ENCODE measurements around the gene FKBP8. TPM values are rescaled to one million over a fixed set of nuclear protein-coding genes. Genes with fewer than 3 reads are reported as not detected.

The FKBP8 gene
- total RNA-seq, 1 experiment from 2014 or later: 182 TPM

GRCh38 chr19:18501832-18502231 is 41.5 kb downstream of the FKBP8 start:
- H3K27ac ChIP-seq (ENCODE audit: low read length): no peak overlapping the region
- peaks cover 7% of the 10 kb centered on the region for H3K4me1 ChIP-seq (ENCODE audit: control insufficient read depth, insufficient read depth, low read length)
- ATAC-seq: no peak
- H3K27me3 ChIP-seq (ENCODE audit: control insufficient read depth, insufficient read depth, low read length): no peaks in the 10 kb centered on the region
- no peaks in the 10 kb centered on the region for H3K36me3 ChIP-seq (ENCODE audit: control insufficient read depth, insufficient read depth, low read length)
- no peaks in the 10 kb centered on the region for H3K9me3 ChIP-seq (ENCODE audit: control insufficient read depth, insufficient read depth, low read depth, low read length)
- no peak for TF ChIP-seq REST (IDR thresholded peaks at IDR 0.05; ENCODE audit: insufficient read depth in 1 of 2, low read depth in 2 of 2, low read length in 1 of 2)
- TF ChIP-seq CTCF (IDR thresholded peaks at IDR 0.05): no peak
- no peak for TF ChIP-seq SIN3A (IDR thresholded peaks at IDR 0.05; ENCODE audit: borderline replicate concordance, insufficient read depth, low read depth, low read length)
- no peak for TF ChIP-seq POLR2AphosphoS5 (IDR thresholded peaks at IDR 0.05; ENCODE audit: low read depth, low read length)
- TF ChIP-seq TCF7L2 (IDR thresholded peaks at IDR 0.05; ENCODE audit: low read depth, low read length): no peak
- ChIA-PET CTCF (no interaction called here), POLR2A (no interaction called here)
- in situ Hi-C loops (cut with HindIII; ENCODE audit: low pct_unique_long_range_greater_than_20kb, low sequenced_read_pairs): no loop called here
- intact Hi-C loops (cut with micrococcal nuclease; ENCODE audit: unreplicated experiment): no loop called here
- H3K4me3 ChIP-seq (ENCODE audit: low read depth in 2 of 2, low read length in 2 of 2): no peak overlapping the region
- no peak for DNase-seq (ENCODE audit: low read depth, low spot score)
- BruUV-seq (replicated peaks): no TSS peak

- no peak overlapping the region for H3K27ac ChIP-seq (ENCODE audit: low read length)
- H3K4me1 ChIP-seq (ENCODE audit: control insufficient read depth, insufficient read depth, low read length): peaks cover 4% of the 10 kb centered on the region; the same call in 1 of the 2 replicates
- in situ Hi-C loops (cut with HindIII; ENCODE audit: low pct_unique_long_range_greater_than_20kb, low sequenced_read_pairs) (no loop called here), intact Hi-C loops (cut with micrococcal nuclease; ENCODE audit: unreplicated experiment) (no loop called here)
- ATAC-seq (no peak), DNase-seq (ENCODE audit: low read depth, low spot score) (no peak)
- H3K36me3 ChIP-seq (ENCODE audit: control insufficient read depth, insufficient read depth, low read length): no peaks in the 10 kb centered on the region
- POLR2A ChIA-PET: no interaction called here
- TF ChIP-seq POLR2AphosphoS5 (IDR thresholded peaks at IDR 0.05; ENCODE audit: low read depth, low read length): no peak
- no peak for TF ChIP-seq TCF7L2 (IDR thresholded peaks at IDR 0.05; ENCODE audit: low read depth, low read length)
- TF ChIP-seq REST (IDR thresholded peaks at IDR 0.05; ENCODE audit: insufficient read depth in 1 of 2, low read depth in 2 of 2, low read length in 1 of 2): no peak
- no peak for TF ChIP-seq CTCF (IDR thresholded peaks at IDR 0.05)
- TF ChIP-seq SIN3A (IDR thresholded peaks at IDR 0.05; ENCODE audit: borderline replicate concordance, insufficient read depth, low read depth, low read length): no peak
- no peak overlapping the region for H3K4me3 ChIP-seq (ENCODE audit: low read depth in 2 of 2, low read length in 2 of 2)
- no TSS peak for BruUV-seq (replicated peaks)
- H3K27me3 ChIP-seq (ENCODE audit: control insufficient read depth, insufficient read depth, low read length): no peaks in the 10 kb centered on the region
- H3K9me3 ChIP-seq (ENCODE audit: control insufficient read depth, insufficient read depth, low read depth, low read length): no peaks in the 10 kb centered on the region
- CTCF ChIA-PET: no interaction called here
Measured at GRCh38 chr19:18501351-18501750, 42.0 kb downstream of the FKBP8 start.
